ENCODE measurements around the gene GADD45G. TPM values are rescaled to one million over a fixed set of nuclear protein-coding genes. Genes with fewer than 3 reads are reported as not detected.

Gene GADD45G
- total RNA-seq, 2 experiments from 2014 or later = 0.72 to 1.2 TPM

DNA sequence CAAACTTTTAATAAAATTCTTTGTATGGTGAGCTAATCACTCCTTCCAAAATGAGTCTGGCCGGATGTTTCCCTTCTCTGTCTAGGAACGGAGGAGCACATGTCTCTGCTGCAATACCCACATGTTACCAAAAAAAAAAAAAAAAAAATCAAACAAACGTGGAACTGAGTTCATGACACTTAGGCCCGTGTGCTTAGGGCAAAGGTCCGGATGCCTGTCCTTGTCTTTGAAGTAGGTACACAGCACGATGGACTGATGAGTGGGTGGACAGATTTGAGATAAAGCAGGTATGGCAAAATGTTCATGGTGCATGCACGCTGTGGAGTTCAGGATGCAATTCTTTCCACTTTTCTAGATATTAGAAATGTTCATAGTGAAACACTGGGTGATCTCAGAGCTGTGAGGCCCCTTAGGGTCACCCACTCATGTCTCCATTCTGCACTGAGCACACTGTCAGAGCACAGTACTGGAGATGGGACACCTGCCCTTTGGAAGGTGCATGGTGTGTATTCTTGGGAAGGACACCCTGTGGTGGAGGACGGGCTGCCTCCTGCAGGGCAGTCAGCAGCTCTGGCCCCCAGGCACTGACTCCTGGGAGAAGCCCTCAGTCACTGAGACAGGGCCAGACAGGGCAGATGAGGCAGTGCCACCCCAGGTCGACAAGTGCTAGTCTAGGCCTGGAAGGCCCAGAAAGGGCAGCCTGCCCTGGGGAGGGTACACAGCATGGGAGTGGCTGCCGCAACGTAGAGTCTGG lies 43.6 kb downstream of the GADD45G start:
- DNase-seq = no peak
- intact Hi-C loops (cut with micrococcal nuclease) = no loop called here
- CTCF ChIA-PET = interaction anchor here (0.7 to 1.2 kb wide), 3 partner anchors 9 to 743 kb away, joined by 3 to 4 read pairs (median 4); no protein-coding TSS in a partner anchor
- no peaks in the 10 kb centered on the region for H3K4me1 Mint-ChIP-seq (ENCODE audit: low read depth)
- H3K27ac Mint-ChIP-seq = no peak overlapping the region
- H3K4me3 Mint-ChIP-seq = no peak overlapping the region
- H3K9me3 Mint-ChIP-seq = no peaks in the 10 kb centered on the region
- no peaks in the 10 kb centered on the region for H3K27me3 Mint-ChIP-seq (ENCODE audit: low read depth)
- no peaks in the 10 kb centered on the region for H3K36me3 Mint-ChIP-seq (ENCODE audit: low read depth)

DNA sequence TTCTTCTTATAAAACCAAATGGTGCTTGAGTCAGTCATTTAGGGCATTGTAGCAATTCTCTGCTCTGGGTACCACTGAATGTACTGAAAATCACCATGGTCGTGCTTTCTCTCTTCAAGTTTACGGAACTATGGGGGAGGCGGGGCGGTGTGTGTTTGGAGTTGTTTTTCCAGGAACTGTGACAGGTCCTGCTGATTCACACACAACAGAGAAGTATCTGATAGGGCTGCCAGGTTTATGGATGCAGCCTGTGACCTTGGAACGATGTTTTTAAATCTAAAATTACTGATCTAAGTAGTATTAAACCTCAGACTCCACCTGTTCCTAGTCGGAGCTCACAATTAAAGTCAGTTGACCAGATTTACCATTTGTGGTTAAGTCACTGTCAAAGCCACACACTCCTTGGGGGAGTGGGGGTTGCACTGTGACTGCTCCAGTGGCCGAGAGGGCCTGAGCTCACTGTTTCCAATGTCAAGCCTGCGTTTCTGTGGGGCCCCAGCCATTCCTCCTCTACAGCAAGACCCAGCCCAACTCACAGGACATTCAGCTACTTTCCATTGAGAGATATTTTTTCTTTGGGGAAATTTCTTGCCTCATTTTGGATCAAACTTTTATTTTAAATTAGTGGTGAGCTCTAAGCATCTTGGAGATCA lies 44.4 kb downstream of the GADD45G start:
- no peak for DNase-seq
- Mint-ChIP-seq H3K9me3 (no peaks in the 10 kb centered on the region), H3K36me3 (ENCODE audit: low read depth) (no peaks in the 10 kb centered on the region), H3K4me1 (ENCODE audit: low read depth) (no peaks in the 10 kb centered on the region), H3K4me3 (no peak overlapping the region), H3K27ac (no peak overlapping the region), H3K27me3 (ENCODE audit: low read depth) (no peaks in the 10 kb centered on the region)
- CTCF ChIA-PET = interaction anchor here (0.6 to 1.2 kb wide), 2 partner anchors 48 to 112 kb away, joined by 3 read pairs; no protein-coding TSS in a partner anchor
- intact Hi-C loops (cut with micrococcal nuclease) = no loop called here

GRCh38 chr9:89654025-89654662 lies 49.3 kb downstream of the GADD45G start:
- H3K27me3 Mint-ChIP-seq (ENCODE audit: low read depth) = no peaks in the 10 kb centered on the region
- H3K4me1 Mint-ChIP-seq (ENCODE audit: low read depth) = peaks cover 11% of the 10 kb centered on the region
- intact Hi-C loops (cut with micrococcal nuclease) = no loop called here
- DNase-seq = no peak
- no peaks in the 10 kb centered on the region for H3K9me3 Mint-ChIP-seq
- H3K4me3 Mint-ChIP-seq = no peak overlapping the region
- CTCF ChIA-PET = no interaction called here
- H3K36me3 Mint-ChIP-seq (ENCODE audit: low read depth) = no peaks in the 10 kb centered on the region
- H3K27ac Mint-ChIP-seq = no peak overlapping the region

DNA sequence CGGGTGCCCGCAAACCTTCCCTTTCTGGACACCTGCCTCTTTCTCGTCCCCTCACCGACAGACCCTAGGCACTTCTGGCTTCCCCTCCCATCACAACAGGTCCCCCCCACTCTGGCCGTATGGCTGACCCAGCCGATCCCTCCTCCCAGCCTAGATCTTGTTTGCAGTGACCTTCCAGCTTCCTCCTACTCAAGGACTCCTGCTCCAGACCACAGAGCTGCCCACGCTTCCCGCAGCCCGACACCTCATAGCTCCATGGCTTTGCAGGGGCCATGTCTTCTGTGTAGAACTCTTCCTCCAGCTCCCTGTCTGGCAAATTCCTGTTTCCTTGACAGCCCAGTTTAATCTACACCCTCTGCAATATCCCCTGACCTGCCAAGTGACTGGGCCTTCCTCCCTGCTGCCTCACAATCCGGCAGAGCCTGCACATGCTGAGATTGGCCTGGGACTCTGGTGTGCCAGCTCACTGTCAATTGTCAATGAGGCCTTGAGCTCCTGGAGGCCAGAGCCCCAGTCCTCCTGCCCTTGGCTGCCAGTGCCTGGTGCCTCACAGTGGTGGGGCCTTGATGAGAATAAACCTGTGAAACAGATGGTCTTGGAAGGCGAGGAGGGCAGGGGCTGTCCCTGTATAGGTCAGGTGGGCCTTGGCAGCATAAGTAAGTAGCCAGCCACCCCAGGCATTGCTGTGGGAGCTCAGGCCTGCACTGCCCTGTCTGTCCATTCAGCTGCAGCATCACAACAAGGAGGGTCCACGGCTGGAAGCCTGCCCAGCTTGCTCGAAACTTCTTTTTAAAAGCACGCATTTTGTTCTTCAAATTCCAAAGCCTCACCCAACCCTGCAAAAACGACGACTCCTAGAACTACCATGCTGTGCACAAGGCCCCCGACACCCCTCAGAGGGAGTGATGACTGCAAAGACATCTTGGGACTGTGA lies 50.5 kb downstream of the GADD45G start:
- CTCF ChIA-PET = no interaction called here
- H3K4me3 Mint-ChIP-seq = no peak overlapping the region
- no peak overlapping the region for H3K27ac Mint-ChIP-seq
- H3K27me3 Mint-ChIP-seq (ENCODE audit: low read depth) = no peaks in the 10 kb centered on the region
- no peaks in the 10 kb centered on the region for H3K9me3 Mint-ChIP-seq
- intact Hi-C loops (cut with micrococcal nuclease) = no loop called here
- no peaks in the 10 kb centered on the region for H3K36me3 Mint-ChIP-seq (ENCODE audit: low read depth)
- no peak for DNase-seq
- peaks cover 11% of the 10 kb centered on the region for H3K4me1 Mint-ChIP-seq (ENCODE audit: low read depth)

Other genes with a start within 250 kb of the GADD45G start
- gene SEMA4D, start 106.9 kb upstream of the GADD45G start, total RNA-seq = 100 to 1,000 TPM; 156 to 160 TPM